Left ventricle myocardium inferior (tissue), 1 donor: ENCODE results near the gene SLC22A14. TPM values are rescaled to one million over a fixed set of nuclear protein-coding genes. Genes with fewer than 3 reads are reported as not detected.

Source experiments
- DNase-seq: peaks from one replicate; pipeline ENCODE4 v3.0.0-alpha.2; 2020
- H3K27ac ChIP-seq: fragments of 200-600 bp; replicated peaks from 2 replicates; pipeline ENCODE4 v1.8.0; 2021
- H3K27me3 ChIP-seq: fragments of 200-600 bp; 2 replicates; pipeline ENCODE4 v1.8.0; 2021; ENCODE audit warnings: low read depth
- H3K36me3 ChIP-seq: fragments of 200-600 bp; 2 replicates; pipeline ENCODE4 v1.8.0; 2021
- H3K4me1 ChIP-seq: fragments of 200-600 bp; 2 replicates; pipeline ENCODE4 v1.8.0; 2021
- H3K4me3 ChIP-seq: fragments of 200-600 bp; 2 replicates; pipeline ENCODE4 v1.8.0; 2021; ENCODE audit warnings: mild to moderate bottlenecking, moderate library complexity
- H3K9me3 ChIP-seq: fragments of 200-600 bp; replicated peaks from 2 replicates; pipeline ENCODE4 v1.8.0; 2021
- intact Hi-C: fragments of 100-400 bp; cut with micrococcal nuclease; formaldehyde crosslinking; loops from one replicate; pipeline ENCODE4 v1.11.0; 2022
- total RNA-seq: library from RNA; stranded (reverse); fragmentation: NEBNext Ultra II Directional; extraction: Animal tissue kit (Norgen Biotek cat#: 25700); gene quantifications from one replicate; pipeline ENCODE4 v1.2.1, GENCODE V29; 2021
- TF ChIP-seq, protein P1 (sequence below): fragments of 200-600 bp; IDR thresholded peaks from 2 replicates; pipeline ENCODE4 v1.8.0; 2021; ENCODE audit warnings: antibody characterized with exemption, mild to moderate bottlenecking, borderline replicate concordance
- donor health status: DM: no; HTN: yes; CAD: no; lungs with severe emphysema.

The SLC22A14 gene
- total RNA-seq, 1 donor from 2014 or later = not detected

DNA sequence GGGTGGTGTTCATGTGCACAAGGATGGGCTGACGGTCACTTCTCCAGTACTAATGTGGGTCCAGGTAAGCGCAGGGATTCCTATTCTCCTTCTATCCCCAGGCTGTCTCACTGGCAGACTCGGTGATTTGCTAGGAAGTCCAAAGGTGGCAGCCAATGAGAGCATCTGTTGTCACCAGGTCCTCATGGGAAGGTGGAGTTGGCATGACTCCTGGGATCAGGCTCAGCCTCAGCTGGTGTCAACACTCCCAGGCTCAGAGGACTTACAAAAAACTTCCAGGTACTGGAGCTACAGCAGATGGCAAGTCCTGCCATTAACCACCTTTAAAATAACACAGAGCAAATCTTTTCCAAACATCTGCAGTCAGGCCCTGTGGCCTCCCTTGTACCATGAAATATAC is 78.3 kb downstream of the SLC22A14 start:
- TF ChIP-seq, protein P1, sequence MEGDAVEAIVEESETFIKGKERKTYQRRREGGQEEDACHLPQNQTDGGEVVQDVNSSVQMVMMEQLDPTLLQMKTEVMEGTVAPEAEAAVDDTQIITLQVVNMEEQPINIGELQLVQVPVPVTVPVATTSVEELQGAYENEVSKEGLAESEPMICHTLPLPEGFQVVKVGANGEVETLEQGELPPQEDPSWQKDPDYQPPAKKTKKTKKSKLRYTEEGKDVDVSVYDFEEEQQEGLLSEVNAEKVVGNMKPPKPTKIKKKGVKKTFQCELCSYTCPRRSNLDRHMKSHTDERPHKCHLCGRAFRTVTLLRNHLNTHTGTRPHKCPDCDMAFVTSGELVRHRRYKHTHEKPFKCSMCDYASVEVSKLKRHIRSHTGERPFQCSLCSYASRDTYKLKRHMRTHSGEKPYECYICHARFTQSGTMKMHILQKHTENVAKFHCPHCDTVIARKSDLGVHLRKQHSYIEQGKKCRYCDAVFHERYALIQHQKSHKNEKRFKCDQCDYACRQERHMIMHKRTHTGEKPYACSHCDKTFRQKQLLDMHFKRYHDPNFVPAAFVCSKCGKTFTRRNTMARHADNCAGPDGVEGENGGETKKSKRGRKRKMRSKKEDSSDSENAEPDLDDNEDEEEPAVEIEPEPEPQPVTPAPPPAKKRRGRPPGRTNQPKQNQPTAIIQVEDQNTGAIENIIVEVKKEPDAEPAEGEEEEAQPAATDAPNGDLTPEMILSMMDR = no peak

DNA sequence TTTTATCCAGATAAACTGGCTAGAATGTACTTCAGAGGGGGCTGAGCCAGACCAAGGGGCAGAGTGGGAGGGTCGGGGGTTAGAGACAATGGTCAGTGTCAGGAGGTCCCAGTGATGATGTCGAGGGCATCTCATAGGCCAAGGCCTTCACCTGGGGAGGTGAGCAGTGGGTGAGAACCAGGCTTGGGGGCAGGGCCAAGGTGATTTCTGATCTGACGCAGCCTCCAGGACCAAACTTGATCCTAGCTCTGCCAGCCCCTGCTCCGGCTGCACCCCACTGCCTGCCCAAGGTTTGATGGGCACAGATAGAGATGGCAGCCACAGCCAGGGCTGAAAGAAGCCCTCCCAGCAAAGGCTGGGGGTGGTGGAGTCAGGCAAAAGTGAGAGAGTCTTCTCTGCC is 79.4 kb downstream of the SLC22A14 start:
- Histone ChIP-seq H3K36me3 (no peaks in the 10 kb centered on the region), H3K27me3 (no peaks in the 10 kb centered on the region), H3K27ac (no peak overlapping the region), H3K4me1 (no peaks in the 10 kb centered on the region), H3K4me3 (no peak overlapping the region), H3K9me3 (no peaks in the 10 kb centered on the region)
- intact Hi-C loops = no loop called here
- TF ChIP-seq, protein P1 = no peak
- no peak for DNase-seq

More for the DNA sequence above, 78.3 kb downstream of the SLC22A14 start:
- no peak overlapping the region for H3K4me3 ChIP-seq
- no peaks in the 10 kb centered on the region for H3K27me3 ChIP-seq
- DNase-seq = no peak
- no peaks in the 10 kb centered on the region for H3K4me1 ChIP-seq
- intact Hi-C loops = no loop called here
- no peaks in the 10 kb centered on the region for H3K36me3 ChIP-seq
- H3K9me3 ChIP-seq = no peaks in the 10 kb centered on the region
- no peak overlapping the region for H3K27ac ChIP-seq

DNA sequence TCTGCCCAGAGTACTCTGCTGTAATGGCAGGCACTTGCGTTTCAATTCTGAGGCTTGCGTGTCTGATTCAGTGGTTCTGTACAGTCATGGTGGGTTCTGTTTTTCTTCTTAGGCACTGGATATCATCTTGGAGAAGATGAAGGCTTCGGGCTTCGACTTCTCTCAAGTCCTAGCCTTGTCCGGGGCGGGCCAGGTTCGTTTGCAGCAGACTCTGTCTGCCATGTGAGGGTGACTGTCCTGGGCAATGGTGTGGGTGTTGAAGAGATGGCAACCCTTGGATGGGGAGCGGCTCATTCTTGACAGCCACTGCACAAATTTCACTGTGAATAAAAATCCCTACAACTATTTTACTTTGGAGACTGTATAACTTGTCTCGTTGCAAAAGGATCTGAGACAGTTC is 80.7 kb downstream of the SLC22A14 start:
- no peak for DNase-seq
- Histone ChIP-seq H3K4me3 (no peak overlapping the region), H3K27me3 (no peaks in the 10 kb centered on the region), H3K27ac (no peak overlapping the region), H3K9me3 (no peaks in the 10 kb centered on the region), H3K36me3 (no peaks in the 10 kb centered on the region), H3K4me1 (no peaks in the 10 kb centered on the region)
- intact Hi-C loops = no loop called here
- TF ChIP-seq, protein P1 = no peak

DNA sequence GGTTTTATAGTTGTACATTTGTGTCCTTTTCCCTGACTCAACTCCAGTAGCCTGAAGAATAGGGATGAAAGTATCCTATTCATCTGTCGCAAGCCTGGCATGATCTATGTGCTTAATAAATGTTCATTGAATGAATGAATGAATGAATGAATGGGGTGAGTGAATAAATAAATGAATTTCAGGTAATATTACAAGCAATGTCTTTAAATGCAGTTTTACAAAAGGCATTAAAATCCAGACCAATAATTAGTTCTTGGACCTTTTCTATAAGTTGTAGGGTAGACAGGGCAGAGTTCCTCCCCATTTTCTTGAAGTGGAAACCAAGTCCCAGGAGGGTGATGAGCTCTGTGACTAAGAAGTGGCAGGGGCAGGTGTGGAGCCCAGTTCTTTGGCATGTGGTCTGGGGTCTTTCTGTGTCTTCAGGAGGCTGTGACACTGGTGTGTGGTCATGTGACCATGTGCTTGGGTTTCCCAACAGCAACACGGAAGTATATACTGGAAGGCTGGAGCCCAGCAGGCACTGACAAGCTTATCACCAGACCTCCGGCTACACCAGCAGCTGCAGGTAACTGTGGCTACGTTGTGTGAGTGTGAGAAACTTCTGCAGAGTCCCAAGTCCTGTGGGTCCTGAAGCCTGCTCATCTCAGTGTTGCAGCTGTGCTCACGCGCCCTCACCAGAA is 82.8 kb downstream of the SLC22A14 start:
- Histone ChIP-seq H3K4me3 (no peak overlapping the region), H3K27ac (no peak overlapping the region), H3K27me3 (no peaks in the 10 kb centered on the region), H3K9me3 (no peaks in the 10 kb centered on the region), H3K4me1 (no peaks in the 10 kb centered on the region), H3K36me3 (peaks cover 4% of the 10 kb centered on the region)
- no peak for DNase-seq
- intact Hi-C loops = no loop called here
- TF ChIP-seq, protein P1 = no peak

DNA sequence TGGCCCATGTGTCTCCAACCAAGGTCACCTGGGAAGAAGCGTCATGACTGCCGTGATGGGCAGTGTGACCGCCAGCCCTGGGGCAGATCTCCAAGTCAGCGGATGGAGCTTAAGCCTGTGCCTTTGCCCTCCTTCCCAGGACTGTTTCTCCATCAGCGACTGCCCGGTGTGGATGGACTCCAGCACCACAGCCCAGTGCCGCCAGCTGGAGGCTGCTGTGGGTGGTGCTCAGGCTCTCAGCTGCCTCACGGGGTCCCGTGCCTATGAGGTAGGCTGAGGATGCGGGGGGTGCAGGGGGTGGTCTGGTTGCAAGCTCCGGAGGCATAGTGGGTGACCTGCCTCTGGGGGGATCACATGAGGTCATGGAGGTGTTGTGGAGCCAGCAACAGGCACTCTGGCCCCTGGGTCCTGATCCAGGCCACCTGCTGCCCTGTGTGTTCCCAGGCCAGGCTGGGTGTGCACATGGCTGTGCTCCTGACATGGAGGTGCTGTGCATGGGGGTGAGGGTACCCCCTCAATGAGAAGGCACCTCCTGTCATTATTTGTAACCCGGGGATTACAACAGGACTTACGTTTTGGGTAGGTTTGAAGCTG is 83.5 kb downstream of the SLC22A14 start:
- peaks cover 8% of the 10 kb centered on the region for H3K36me3 ChIP-seq
- H3K27ac ChIP-seq = no peak overlapping the region
- intact Hi-C loops = no loop called here

More for the DNA sequence above, 83.5 kb downstream of the SLC22A14 start:
- no peak for DNase-seq
- Histone ChIP-seq H3K4me3 (no peak overlapping the region), H3K4me1 (no peaks in the 10 kb centered on the region), H3K27me3 (no peaks in the 10 kb centered on the region), H3K9me3 (no peaks in the 10 kb centered on the region)
- TF ChIP-seq, protein P1 = no peak
